PC-9 (cell line): ENCODE results near the gene PHLDB2. TPM values are rescaled to one million over a fixed set of nuclear protein-coding genes. Genes with fewer than 3 reads are reported as not detected.

Experiments
- BruUV-seq: library from RNA; stranded (reverse); fragments of 400-500 nt; replicated peaks from 2 replicates; lab custom pipeline; 2021; lab: Mats Ljungman, UMichigan
- CTCF ChIA-PET: fragments of 300-600 bp; sonication (Branson Sonifier 250); formaldehyde crosslinking; loops from one replicate; lab custom pipeline; 2022; ENCODE audit warnings: antibody characterized with exemption; lab: Charles Lee
- POLR2A ChIA-PET: fragments of 300-600 bp; sonication (Branson Sonifier 250); formaldehyde crosslinking; loops from one replicate; lab custom pipeline; 2022; ENCODE audit warnings: antibody characterized with exemption; ENCODE audit not compliant: unreplicated experiment; lab: Charles Lee
- DNase-seq, 2 experiments: peaks; one replicate each; pipeline versions ENCODE4 v3.0.0 to v3.0.0-alpha.2; 2015 to 2022; ENCODE audit warnings: mixed read lengths in 1 of 2
- H2AFZ ChIP-seq: fragments of 200-600 bp; sonication (generic); 2 replicates; pipeline ENCODE4 v1.8.1; 2017; ENCODE audit warnings: antibody characterized with exemption
- H3F3A ChIP-seq: fragments of 200-600 bp; sonication (generic); 2 replicates; pipeline ENCODE4 v1.8.1; 2017; ENCODE audit warnings: antibody characterized with exemption, mild to moderate bottlenecking, low read depth; ENCODE audit not compliant: insufficient read depth
- H3K27ac ChIP-seq: fragments of 200-600 bp; sonication (generic); 2 replicates; pipeline ENCODE4 v1.6.1; 2016; ENCODE audit warnings: mixed run types
- H3K27me3 ChIP-seq: fragments of 200-600 bp; sonication (generic); 2 replicates; pipeline ENCODE4 v1.6.1; 2016; ENCODE audit warnings: low read depth, mixed run types; ENCODE audit not compliant: insufficient read depth
- H3K36me3 ChIP-seq: fragments of 200-600 bp; sonication (generic); 2 replicates; pipeline ENCODE4 v1.6.1; 2016; ENCODE audit warnings: low read depth, mixed run types
- H3K4me1 ChIP-seq: fragments of 200-600 bp; sonication (generic); replicated peaks from 2 replicates; pipeline ENCODE4 v1.6.1; 2016; ENCODE audit warnings: mixed run types; ENCODE audit not compliant: insufficient read depth
- H3K4me2 ChIP-seq: fragments of 200-600 bp; sonication (generic); 2 replicates; pipeline ENCODE4 v1.6.1; 2017; ENCODE audit warnings: mixed run types
- H3K4me3 ChIP-seq: fragments of 200-600 bp; sonication (generic); 2 replicates; pipeline ENCODE4 v1.6.1; 2016; ENCODE audit warnings: mixed run types
- H3K79me2 ChIP-seq: fragments of 200-600 bp; sonication (generic); 2 replicates; pipeline ENCODE4 v1.6.1; 2017; ENCODE audit warnings: low read depth, mixed run types
- H3K9me2 ChIP-seq: fragments of 200-600 bp; sonication (generic); 2 replicates; pipeline ENCODE4 v1.8.1; 2017; ENCODE audit warnings: mild to moderate bottlenecking; ENCODE audit not compliant: insufficient read depth
- H3K9me3 ChIP-seq: fragments of 200-600 bp; sonication (generic); 2 replicates; pipeline ENCODE4 v1.8.1; 2016; ENCODE audit warnings: low read depth; ENCODE audit not compliant: insufficient read depth
- H4K20me1 ChIP-seq: fragments of 200-600 bp; sonication (generic); 2 replicates; pipeline ENCODE4 v1.8.1; 2017; ENCODE audit not compliant: insufficient read depth
- CTCF ChIP-seq: fragments of 200-600 bp; sonication (generic); conservative IDR thresholded peaks from 2 replicates; pipeline ENCODE4 v1.6.1; 2017; ENCODE audit warnings: mixed run types, antibody characterized with exemption, mild to moderate bottlenecking, moderate library complexity
- EZH2 ChIP-seq: fragments of 200-600 bp; sonication (generic); IDR thresholded peaks from 2 replicates; pipeline ENCODE4 v1.8.0; 2017; ENCODE audit warnings: antibody characterized with exemption, low read depth
- intact Hi-C: fragments of 100-400 bp; cut with micrococcal nuclease; formaldehyde crosslinking; loops from one replicate; pipeline ENCODE4 v1.10.0; 2022; ENCODE audit not compliant: unreplicated experiment
- total RNA-seq: library from RNA; stranded (reverse); gene quantifications from 2 replicates; pipeline ENCODE4 v1.2.3, GENCODE V29; 2021

The PHLDB2 gene
- total RNA-seq, 1 experiment from 2014 or later, result 42.7 TPM

- Histone ChIP-seq H4K20me1 (no peaks in the 10 kb centered on the region), H3K9me2 (no peaks in the 10 kb centered on the region), H3K36me3 (peaks cover 46% of the 10 kb centered on the region), H3K9me3 (no peaks in the 10 kb centered on the region), H3K4me1 (no peaks in the 10 kb centered on the region), H3K79me2 (no peaks in the 10 kb centered on the region), H3K27ac (no peak overlapping the region), H3K4me3 (no peak overlapping the region), H3K4me2 (no peak overlapping the region), H3K27me3 (no peaks in the 10 kb centered on the region), H2AFZ (no peak overlapping the region), H3F3A (peaks cover 28% of the 10 kb centered on the region; the same call in 1 of the 2 replicates)
- POLR2A ChIA-PET, result no interaction called here
- TF ChIP-seq EZH2 (no peak), CTCF (no peak)
- BruUV-seq, result no TSS peak
- DNase-seq, result no peak
- CTCF ChIA-PET, result no interaction called here
- intact Hi-C loops, result no loop called here
Observed at GRCh38 chr3:111952086-111952485, 93.0 kb downstream of the PHLDB2 start.

- CTCF ChIA-PET, result no interaction called here
Observed at GRCh38 chr3:111952866-111953450, 93.9 kb downstream of the PHLDB2 start.

GRCh38 chr3:111954228-111954990 lies 95.3 kb downstream of the PHLDB2 start:
- H3F3A ChIP-seq, result peaks cover 14% of the 10 kb centered on the region; the same call in 1 of the 2 replicates
- CTCF ChIA-PET, result interaction anchor here (1.4 kb wide), 1 partner anchor 94 kb away, joined by 3 read pairs; no protein-coding TSS in a partner anchor
- no peak for DNase-seq
- no peaks in the 10 kb centered on the region for H3K9me2 ChIP-seq
- H3K36me3 ChIP-seq, result peaks cover 52% of the 10 kb centered on the region
- H3K79me2 ChIP-seq, result no peaks in the 10 kb centered on the region
- BruUV-seq, result no TSS peak
- no peak overlapping the region for H3K4me2 ChIP-seq
- no peaks in the 10 kb centered on the region for H3K27me3 ChIP-seq
- POLR2A ChIA-PET, result interaction anchor here (0.7 kb wide), 1 partner anchor 84 kb away, joined by 5 read pairs; no protein-coding TSS in a partner anchor
- H3K4me1 ChIP-seq, result no peaks in the 10 kb centered on the region
- no peak overlapping the region for H2AFZ ChIP-seq
- intact Hi-C loops, result no loop called here
- no peak overlapping the region for H3K4me3 ChIP-seq
- no peak overlapping the region for H3K27ac ChIP-seq
- no peaks in the 10 kb centered on the region for H4K20me1 ChIP-seq
- TF ChIP-seq CTCF, result no peak
- TF ChIP-seq EZH2, result no peak
- H3K9me3 ChIP-seq, result no peaks in the 10 kb centered on the region

More at GRCh38 chr3:111952866-111953450, 93.9 kb downstream of the PHLDB2 start:
- H3K9me3 ChIP-seq, result no peaks in the 10 kb centered on the region
- no peak overlapping the region for H3K4me2 ChIP-seq
- intact Hi-C loops, result no loop called here
- H3K79me2 ChIP-seq, result no peaks in the 10 kb centered on the region
- DNase-seq, result no peak
- H3K4me3 ChIP-seq, result no peak overlapping the region
- H3K4me1 ChIP-seq, result no peaks in the 10 kb centered on the region
- no peak overlapping the region for H2AFZ ChIP-seq
- no TSS peak for BruUV-seq
- H3K27ac ChIP-seq, result no peak overlapping the region
- no peaks in the 10 kb centered on the region for H3K27me3 ChIP-seq
- no peaks in the 10 kb centered on the region for H4K20me1 ChIP-seq
- H3F3A ChIP-seq, result peaks cover 23% of the 10 kb centered on the region; the same call in 1 of the 2 replicates
- POLR2A ChIA-PET, result no interaction called here
- TF ChIP-seq CTCF (no peak), EZH2 (no peak)
- peaks cover 48% of the 10 kb centered on the region for H3K36me3 ChIP-seq
- H3K9me2 ChIP-seq, result no peaks in the 10 kb centered on the region
